ENCODE measurements around the gene SPECC1L. TPM values are rescaled to one million over a fixed set of nuclear protein-coding genes. Genes with fewer than 3 reads are reported as not detected.

Gene SPECC1L
- total RNA-seq, 4 donors from 2014 or later = 63.6 to 116 (median 90.1) TPM

- DNase-seq (ENCODE audit: extremely low spot score) = no peak
- Histone ChIP-seq H3K4me1 (peaks cover 32 to 40% (median 37%) of the 10 kb centered on the region in 4 donors), H3K36me3 (peaks cover 1 to 12% (median 4%) of the 10 kb centered on the region in 4 donors), H3K9me3 (no peaks in the 10 kb centered on the region), H3K27me3 (no peaks in the 10 kb centered on the region), H3K27ac (replicated peaks in 1 of 4) (peak overlapping the region; percentile 41 to 56 (median 54)), H3K4me3 (no peak overlapping the region)
- WGBS = 62% methylated on average over 7 of the region's 7 CpGs
- intact Hi-C loops (cut with DNase I) = no loop called here
- TF ChIP-seq POLR2A (IDR thresholded peaks at IDR 0.05; ENCODE audit: low read depth) (no peak), EP300 (IDR thresholded peaks at IDR 0.05) (no peak), POLR2AphosphoS5 (IDR thresholded peaks at IDR 0.05) (no peak), CTCF (IDR thresholded peaks at IDR 0.05) (no peak)
These were observed 119.9 kb downstream of the SPECC1L start for GRCh38 chr22:24390576-24390975.

DNA sequence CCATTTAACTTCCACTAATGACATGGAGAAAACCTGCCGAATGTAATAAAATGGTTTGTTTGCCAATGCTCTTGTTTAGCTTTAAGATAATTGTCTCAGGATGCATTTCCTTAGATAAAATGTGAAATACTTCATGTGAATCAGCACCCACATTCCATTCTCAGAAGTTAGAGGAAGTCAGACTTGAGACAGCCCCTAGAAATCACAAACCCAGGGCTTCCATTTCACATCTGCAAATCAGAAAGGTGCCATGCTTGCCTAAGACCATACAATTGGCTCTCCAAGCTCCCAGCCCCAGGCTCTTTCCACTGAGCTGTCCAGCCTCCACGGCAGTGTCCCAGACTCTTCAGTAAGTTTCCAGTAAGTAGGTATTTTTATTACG is 121.2 kb downstream of the SPECC1L start:
- Histone ChIP-seq H3K27me3 (no peaks in the 10 kb centered on the region), H3K4me1 (peaks cover 32 to 40% (median 37%) of the 10 kb centered on the region in 4 donors), H3K9me3 (no peaks in the 10 kb centered on the region), H3K4me3 (no peak overlapping the region), H3K36me3 (peaks cover 10 to 24% (median 16%) of the 10 kb centered on the region in 4 donors), H3K27ac (replicated peaks in 1 of 4) (peak overlapping the region in 3 of 4 donors; percentile 7 to 56 (median 54))
- WGBS = 79% methylated on average over 3 of the region's 3 CpGs
- TF ChIP-seq CTCF (IDR thresholded peaks at IDR 0.05) (no peak), POLR2AphosphoS5 (IDR thresholded peaks at IDR 0.05) (no peak), POLR2A (IDR thresholded peaks at IDR 0.05; ENCODE audit: low read depth) (no peak), EP300 (IDR thresholded peaks at IDR 0.05) (no peak)
- intact Hi-C loops (cut with DNase I) = no loop called here
- DNase-seq (ENCODE audit: extremely low spot score) = no peak

DNA sequence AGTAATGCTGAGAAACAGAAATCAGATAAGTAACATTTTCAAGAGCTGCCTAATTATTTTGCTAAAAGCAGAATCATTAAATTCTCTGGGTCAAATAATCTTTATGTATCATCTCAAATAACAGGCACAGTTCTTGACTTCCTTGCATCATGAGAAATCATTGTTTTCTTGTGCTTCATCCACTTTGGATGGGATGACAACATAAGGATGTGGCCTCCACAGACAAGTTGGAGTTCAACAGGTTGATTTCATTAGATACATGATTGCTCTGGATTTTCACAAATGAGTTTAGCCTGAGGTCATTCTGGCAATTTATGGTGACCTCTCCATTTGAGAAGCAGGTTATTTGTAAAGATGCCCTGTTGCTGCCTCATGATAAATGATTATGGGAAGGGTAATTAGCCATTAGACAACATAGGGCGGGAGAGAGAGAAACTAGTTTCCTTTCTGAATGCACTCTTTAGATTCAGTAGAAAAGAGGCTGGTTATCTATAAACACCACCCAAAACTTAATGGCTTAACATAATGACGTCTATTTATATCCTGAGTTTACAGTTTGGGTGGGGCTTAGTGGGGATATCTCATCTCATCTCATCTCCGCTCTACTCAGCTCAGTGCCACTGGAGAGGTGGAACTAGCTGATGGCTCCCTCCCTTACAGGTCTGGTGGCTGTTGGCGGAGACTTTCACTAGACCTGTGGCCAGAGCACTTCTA is 121.7 kb downstream of the SPECC1L start:
- Histone ChIP-seq H3K9me3 (no peaks in the 10 kb centered on the region), H3K4me1 (peaks cover 32 to 42% (median 38%) of the 10 kb centered on the region in 4 donors), H3K36me3 (peaks cover 14 to 30% (median 22%) of the 10 kb centered on the region in 4 donors), H3K27me3 (no peaks in the 10 kb centered on the region), H3K27ac (replicated peaks in 1 of 4) (peak overlapping the region in 2 of 4 donors; percentile 7 to 56), H3K4me3 (no peak overlapping the region)
- WGBS = 88% methylated on average over 4 of the region's 4 CpGs
- DNase-seq (ENCODE audit: extremely low spot score) = no peak
- TF ChIP-seq POLR2AphosphoS5 (IDR thresholded peaks at IDR 0.05) = no peak
- no peak for TF ChIP-seq POLR2A (IDR thresholded peaks at IDR 0.05; ENCODE audit: low read depth)
- no peak for TF ChIP-seq CTCF (IDR thresholded peaks at IDR 0.05)
- no peak for TF ChIP-seq EP300 (IDR thresholded peaks at IDR 0.05)
- intact Hi-C loops (cut with DNase I) = no loop called here

DNA sequence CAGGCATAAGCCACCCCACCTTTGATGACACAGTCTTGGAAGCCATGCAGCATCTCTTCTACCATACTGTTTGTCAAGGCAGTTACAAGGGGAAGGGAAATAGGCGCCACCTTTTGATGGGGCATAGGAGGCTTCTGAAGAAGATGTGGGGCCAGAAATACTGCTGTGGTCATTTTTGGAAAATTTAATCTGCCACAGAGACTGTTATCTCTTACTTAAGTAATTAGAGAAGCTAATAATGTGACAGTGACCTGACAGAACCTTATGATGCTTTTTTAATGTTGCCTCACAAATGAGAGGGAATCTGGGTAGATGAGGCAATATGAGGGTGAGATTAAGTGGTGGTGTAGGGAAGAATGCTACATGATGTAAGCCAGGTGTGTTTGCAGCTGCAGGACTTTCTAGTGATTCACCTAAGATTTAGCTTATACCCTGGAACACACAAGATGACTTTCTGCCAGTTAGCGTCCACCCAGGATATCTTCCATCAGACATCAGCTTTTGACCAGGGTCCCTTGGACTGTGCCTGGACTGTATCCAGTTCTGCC is 122.5 kb downstream of the SPECC1L start:
- DNase-seq (ENCODE audit: extremely low spot score) = no peak
- 97% methylated on average over 2 of the region's 2 CpGs for WGBS
- Histone ChIP-seq H3K27me3 (no peaks in the 10 kb centered on the region), H3K9me3 (no peaks in the 10 kb centered on the region), H3K4me1 (peaks cover 32 to 44% (median 38%) of the 10 kb centered on the region in 4 donors), H3K27ac (replicated peaks in 1 of 4) (no peak overlapping the region), H3K4me3 (no peak overlapping the region), H3K36me3 (peaks cover 14 to 34% (median 23%) of the 10 kb centered on the region in 4 donors)
- intact Hi-C loops (cut with DNase I) = no loop called here
- TF ChIP-seq POLR2A (IDR thresholded peaks at IDR 0.05; ENCODE audit: low read depth) (no peak), POLR2AphosphoS5 (IDR thresholded peaks at IDR 0.05) (no peak), EP300 (IDR thresholded peaks at IDR 0.05) (no peak), CTCF (IDR thresholded peaks at IDR 0.05) (no peak)
